ENCODE data around the gene LRRC72.

GRCh38 chr7:16609842-16610450 is 83.3 kb downstream of the LRRC72 start:
- TF ChIP-seq, protein P1, sequence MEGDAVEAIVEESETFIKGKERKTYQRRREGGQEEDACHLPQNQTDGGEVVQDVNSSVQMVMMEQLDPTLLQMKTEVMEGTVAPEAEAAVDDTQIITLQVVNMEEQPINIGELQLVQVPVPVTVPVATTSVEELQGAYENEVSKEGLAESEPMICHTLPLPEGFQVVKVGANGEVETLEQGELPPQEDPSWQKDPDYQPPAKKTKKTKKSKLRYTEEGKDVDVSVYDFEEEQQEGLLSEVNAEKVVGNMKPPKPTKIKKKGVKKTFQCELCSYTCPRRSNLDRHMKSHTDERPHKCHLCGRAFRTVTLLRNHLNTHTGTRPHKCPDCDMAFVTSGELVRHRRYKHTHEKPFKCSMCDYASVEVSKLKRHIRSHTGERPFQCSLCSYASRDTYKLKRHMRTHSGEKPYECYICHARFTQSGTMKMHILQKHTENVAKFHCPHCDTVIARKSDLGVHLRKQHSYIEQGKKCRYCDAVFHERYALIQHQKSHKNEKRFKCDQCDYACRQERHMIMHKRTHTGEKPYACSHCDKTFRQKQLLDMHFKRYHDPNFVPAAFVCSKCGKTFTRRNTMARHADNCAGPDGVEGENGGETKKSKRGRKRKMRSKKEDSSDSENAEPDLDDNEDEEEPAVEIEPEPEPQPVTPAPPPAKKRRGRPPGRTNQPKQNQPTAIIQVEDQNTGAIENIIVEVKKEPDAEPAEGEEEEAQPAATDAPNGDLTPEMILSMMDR (IDR thresholded peaks at IDR 0.05; ENCODE audit: low read length) = no peak
- TF ChIP-seq EZH2phosphoT487 (IDR thresholded peaks at IDR 0.05; ENCODE audit: low read length) (no peak), EZH2 (optimal IDR thresholded peaks at IDR 0.05; ENCODE audit: low read depth, low read length) (no peak)

Measured in MM.1S (cell line).